ENCODE data around the gene MTX1. TPM values are rescaled to one million over a fixed set of nuclear protein-coding genes. Genes with fewer than 3 reads are reported as not detected.

Gene MTX1
- total RNA-seq, 1 donor from 2014 or later, result 29.8 TPM

GRCh38 chr1:155176544-155177071 lies 31.9 kb upstream of the MTX1 start:
- Mint-ChIP-seq H3K27ac (ENCODE audit: unreplicated experiment) (no peak overlapping the region), H3K4me3 (ENCODE audit: unreplicated experiment) (no peak overlapping the region), H3K36me3 (ENCODE audit: low read depth) (peaks cover 18% of the 10 kb centered on the region), H3K9me3 (ENCODE audit: low read depth) (no peaks in the 10 kb centered on the region), H3K4me1 (ENCODE audit: low read depth) (peaks cover 44% of the 10 kb centered on the region), H3K27me3 (ENCODE audit: low read depth) (no peaks in the 10 kb centered on the region)
- peak; percentile 80 for DNase-seq (ENCODE audit: low spot score)
- peak; percentile 89 for TF ChIP-seq CTCF (IDR thresholded peaks at IDR 0.05)

- peak; percentile 66 for DNase-seq (ENCODE audit: low spot score)
- Mint-ChIP-seq H3K27ac (ENCODE audit: unreplicated experiment) (no peak overlapping the region), H3K9me3 (ENCODE audit: low read depth) (no peaks in the 10 kb centered on the region), H3K4me3 (ENCODE audit: unreplicated experiment) (no peak overlapping the region), H3K36me3 (ENCODE audit: low read depth) (peaks cover 17% of the 10 kb centered on the region), H3K27me3 (ENCODE audit: low read depth) (no peaks in the 10 kb centered on the region), H3K4me1 (ENCODE audit: low read depth) (peaks cover 37% of the 10 kb centered on the region)
- TF ChIP-seq CTCF (IDR thresholded peaks at IDR 0.05), result no peak
Observed at GRCh38 chr1:155177192-155177917, 31.1 kb upstream of the MTX1 start.

GRCh38 chr1:155177918-155178281 lies 30.6 kb upstream of the MTX1 start:
- Mint-ChIP-seq H3K9me3 (ENCODE audit: low read depth) (no peaks in the 10 kb centered on the region), H3K36me3 (ENCODE audit: low read depth) (peaks cover 17% of the 10 kb centered on the region), H3K4me1 (ENCODE audit: low read depth) (peaks cover 35% of the 10 kb centered on the region), H3K27ac (ENCODE audit: unreplicated experiment) (no peak overlapping the region), H3K4me3 (ENCODE audit: unreplicated experiment) (no peak overlapping the region), H3K27me3 (ENCODE audit: low read depth) (no peaks in the 10 kb centered on the region)
- no peak for TF ChIP-seq CTCF (IDR thresholded peaks at IDR 0.05)
- peak; percentile 51 for DNase-seq (ENCODE audit: low spot score)

GRCh38 chr1:155178441-155179111 lies 29.9 kb upstream of the MTX1 start:
- Mint-ChIP-seq H3K36me3 (ENCODE audit: low read depth) (peaks cover 22% of the 10 kb centered on the region), H3K4me1 (ENCODE audit: low read depth) (peaks cover 29% of the 10 kb centered on the region), H3K27me3 (ENCODE audit: low read depth) (no peaks in the 10 kb centered on the region), H3K4me3 (ENCODE audit: unreplicated experiment) (no peak overlapping the region), H3K27ac (ENCODE audit: unreplicated experiment) (no peak overlapping the region), H3K9me3 (ENCODE audit: low read depth) (no peaks in the 10 kb centered on the region)
- no peak for TF ChIP-seq CTCF (IDR thresholded peaks at IDR 0.05)
- peak; percentile 69 for DNase-seq (ENCODE audit: low spot score)

- Mint-ChIP-seq H3K27me3 (ENCODE audit: low read depth) (no peaks in the 10 kb centered on the region), H3K36me3 (ENCODE audit: low read depth) (peaks cover 23% of the 10 kb centered on the region), H3K27ac (ENCODE audit: unreplicated experiment) (no peak overlapping the region), H3K4me3 (ENCODE audit: unreplicated experiment) (no peak overlapping the region), H3K9me3 (ENCODE audit: low read depth) (no peaks in the 10 kb centered on the region), H3K4me1 (ENCODE audit: low read depth) (peaks cover 22% of the 10 kb centered on the region)
- no peak for TF ChIP-seq CTCF (IDR thresholded peaks at IDR 0.05)
- DNase-seq (ENCODE audit: low spot score), result peak; percentile 85
Observed at GRCh38 chr1:155179112-155180031, 29.1 kb upstream of the MTX1 start.

All from chondrocyte (in vitro differentiated cells).